ENCODE results near the gene BGLAP.

Gene BGLAP

DNA sequence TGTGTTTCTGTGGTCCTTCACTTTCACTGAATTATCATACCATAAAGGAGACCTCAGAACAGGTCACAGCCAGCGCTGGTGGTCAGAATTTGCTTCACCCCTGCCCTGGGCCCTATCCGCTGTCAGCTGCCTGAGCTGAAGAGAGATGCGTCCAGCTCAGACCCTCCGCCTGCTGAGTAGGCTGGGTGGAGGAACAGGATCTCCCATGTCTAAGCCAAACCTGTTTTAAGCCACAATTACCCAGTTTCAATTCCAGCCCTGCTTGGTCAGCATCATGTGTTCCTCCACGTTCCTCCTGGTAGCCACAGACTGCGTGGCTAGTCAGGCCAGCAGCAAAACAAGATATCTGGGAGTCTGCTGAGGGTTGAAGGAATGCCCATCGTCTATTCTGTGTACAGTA is 13.5 kb upstream of the BGLAP start:
- DNase-seq, result no peak

DNA sequence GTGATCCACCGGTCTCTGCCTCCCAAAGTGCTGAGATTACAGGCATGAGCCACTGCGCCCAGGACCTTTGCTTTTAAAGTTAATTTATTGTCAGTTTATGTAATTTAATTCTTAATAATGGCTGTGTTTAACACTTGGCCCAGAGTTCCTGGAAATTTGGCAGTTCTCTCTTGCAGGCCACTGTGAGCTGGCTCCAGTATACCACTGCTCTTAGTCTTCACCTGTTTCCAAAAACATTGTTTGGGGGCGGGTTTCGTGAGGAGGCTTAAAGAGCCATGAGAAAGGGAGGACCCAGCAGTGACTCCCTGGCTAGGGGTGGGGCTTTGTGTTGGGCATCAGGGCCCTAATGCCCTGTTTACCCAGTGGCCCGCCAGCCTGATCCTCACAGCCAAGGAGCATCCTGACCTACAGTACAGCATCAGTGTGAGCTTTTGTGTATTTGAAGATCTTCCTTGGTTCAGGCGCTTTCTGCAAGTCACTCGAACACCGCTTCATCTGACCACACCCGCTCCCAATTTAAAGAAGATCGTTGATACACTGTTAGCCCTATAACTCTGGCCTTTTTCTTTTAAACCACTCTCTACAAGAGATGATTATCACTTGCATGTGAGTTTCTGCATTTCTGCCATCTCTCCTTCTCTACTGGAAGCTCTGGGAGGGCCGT is 12.0 kb upstream of the BGLAP start:
- no peak for DNase-seq

DNA sequence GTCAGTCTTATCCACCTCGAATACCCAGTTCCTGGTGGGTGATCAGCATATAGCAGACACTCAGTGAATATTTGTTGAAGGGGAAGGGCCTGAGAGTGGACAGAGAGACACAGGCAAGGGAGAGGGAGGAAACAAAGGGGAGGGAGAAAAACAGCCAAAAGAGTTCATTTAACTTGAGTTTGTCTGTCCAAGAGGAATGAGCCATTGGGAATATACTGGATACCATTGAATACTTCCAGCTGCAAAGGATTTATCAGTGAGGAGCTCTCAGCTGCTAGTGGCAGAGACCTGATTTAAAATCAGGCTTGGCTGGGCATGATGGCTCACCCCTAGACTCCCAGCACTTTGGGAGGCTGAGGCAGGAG is 11.5 kb upstream of the BGLAP start:
- no peak for DNase-seq

DNA sequence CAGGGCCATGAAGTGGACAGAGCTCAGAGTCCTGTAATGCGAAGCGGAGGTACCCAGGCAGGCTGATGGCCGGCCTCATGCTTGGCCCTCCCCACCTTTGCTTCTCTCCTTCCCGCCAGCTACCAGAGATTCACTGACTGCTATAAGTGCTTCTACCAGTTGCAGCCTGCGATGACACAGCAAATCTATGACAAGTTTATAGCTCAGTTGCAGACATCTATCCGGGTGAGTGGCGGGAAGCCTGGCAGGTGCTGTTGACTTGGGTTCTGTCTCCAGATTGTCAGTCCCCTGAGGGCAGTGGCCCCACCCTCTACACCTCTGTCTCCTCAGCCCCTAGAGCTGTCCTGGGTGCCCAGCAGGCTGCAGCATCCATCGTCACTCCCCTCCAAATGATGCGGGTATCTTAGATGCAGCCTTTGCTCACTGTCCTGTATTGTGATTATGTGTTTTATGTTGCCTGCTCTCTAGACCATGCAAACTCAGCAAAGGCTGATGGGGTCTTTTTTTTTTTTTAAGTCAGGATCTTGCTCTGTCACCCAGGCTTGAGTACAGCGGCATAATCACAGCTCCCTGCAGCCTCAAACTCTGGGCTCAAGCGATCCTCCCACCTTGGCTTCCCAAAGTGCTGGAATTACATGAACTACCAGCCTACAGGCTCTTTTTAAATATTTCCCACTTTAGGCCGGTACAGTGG is 9.6 kb upstream of the BGLAP start:
- peak; percentile 16 for DNase-seq

DNA sequence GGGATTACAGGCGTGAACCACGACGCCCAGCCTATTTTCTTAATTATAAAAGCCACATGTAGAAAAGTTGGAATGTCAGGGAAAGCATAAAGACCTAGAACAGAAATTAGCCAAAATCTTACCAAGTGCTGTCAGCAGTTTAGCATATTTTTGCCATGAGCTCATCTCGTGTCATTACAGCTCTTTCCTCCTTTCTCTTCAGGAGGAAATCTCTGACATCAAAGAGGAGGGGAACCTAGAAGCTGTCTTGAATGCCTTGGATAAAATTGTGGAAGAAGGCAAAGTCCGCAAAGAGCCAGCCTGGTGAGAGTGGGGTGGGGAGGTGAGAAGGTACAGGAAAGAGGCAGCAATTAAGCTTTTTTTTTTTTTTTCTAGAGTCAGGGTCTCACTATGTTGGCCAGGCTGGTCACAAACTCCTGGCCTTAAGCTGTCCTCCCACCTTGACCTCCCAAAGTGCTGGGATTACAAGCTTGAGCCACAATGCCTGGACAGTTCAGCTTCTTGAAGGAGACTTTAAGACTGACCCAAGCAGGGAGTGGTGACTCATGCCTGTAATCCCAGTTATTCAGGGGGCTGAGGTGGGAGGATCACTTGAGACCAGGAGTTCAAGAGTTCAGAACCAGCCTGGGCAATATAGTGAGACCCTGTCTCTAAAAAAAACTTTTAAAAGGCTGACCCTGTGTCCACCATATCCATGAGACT is 8.4 kb upstream of the BGLAP start:
- no peak for DNase-seq

DNA sequence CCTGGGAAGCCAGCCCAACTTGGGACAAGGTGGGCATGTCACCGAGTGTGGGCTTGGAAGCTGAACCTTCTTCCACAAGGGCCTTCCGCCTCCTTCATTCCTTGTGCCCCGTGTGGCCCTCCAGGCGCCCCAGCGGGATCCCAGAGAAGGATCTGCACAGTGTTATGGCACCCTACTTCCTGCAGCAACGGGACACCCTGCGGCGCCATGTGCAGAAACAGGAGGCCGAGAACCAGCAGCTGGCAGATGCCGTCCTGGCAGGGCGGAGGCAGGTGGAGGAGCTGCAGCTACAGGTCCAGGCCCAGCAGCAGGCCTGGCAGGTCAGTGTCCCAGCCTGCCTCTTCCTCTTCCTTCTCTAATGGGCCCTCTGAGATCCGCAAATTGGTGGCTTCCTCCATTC is 5.8 kb upstream of the BGLAP start:
- DNase-seq, result no peak

DNA sequence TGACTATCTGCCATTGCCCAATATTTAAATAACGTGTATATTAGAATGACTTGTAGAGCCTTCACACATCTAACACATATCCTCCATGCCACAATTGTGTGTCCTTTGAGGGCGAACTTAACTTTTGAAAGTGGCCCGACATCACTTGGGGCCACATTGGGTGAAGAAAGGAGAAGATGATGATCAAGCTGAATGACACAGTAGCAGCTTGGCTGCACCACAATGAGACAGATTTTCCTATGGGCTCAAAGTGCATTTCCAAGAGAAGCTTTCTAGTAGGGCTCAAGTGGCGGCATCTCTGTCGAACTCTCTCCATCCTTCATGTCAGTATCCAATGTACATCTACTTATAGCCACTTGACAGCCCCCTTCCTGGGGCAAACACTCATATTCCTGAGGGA is 3.7 kb upstream of the BGLAP start:
- DNase-seq, result no peak

DNA sequence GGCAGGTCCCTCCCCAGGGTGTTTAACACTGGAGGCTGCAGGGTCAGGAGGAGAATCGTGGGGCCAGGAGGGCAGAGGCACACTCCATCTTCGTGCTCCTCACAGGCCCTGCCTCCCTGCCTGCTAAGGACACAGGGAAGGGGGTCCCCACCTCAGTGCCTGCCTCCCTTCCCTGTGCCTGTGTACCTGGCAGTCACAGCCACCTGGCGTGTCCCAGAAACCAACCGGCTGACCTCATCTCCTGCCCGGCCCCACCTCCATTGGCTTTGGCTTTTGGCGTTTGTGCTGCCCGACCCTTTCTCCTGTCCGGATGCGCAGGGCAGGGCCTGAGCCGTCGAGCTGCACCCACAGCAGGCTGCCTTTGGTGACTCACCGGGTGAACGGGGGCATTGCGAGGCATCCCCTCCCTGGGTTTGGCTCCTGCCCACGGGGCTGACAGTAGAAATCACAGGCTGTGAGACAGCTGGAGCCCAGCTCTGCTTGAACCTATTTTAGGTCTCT is 623 bp upstream of the BGLAP start:
- DNase-seq, result no peak

DNA sequence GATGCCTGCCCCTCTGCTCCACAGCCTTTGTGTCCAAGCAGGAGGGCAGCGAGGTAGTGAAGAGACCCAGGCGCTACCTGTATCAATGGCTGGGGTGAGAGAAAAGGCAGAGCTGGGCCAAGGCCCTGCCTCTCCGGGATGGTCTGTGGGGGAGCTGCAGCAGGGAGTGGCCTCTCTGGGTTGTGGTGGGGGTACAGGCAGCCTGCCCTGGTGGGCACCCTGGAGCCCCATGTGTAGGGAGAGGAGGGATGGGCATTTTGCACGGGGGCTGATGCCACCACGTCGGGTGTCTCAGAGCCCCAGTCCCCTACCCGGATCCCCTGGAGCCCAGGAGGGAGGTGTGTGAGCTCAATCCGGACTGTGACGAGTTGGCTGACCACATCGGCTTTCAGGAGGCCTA is 754 bp downstream of the BGLAP start:
- no peak for DNase-seq

DNA sequence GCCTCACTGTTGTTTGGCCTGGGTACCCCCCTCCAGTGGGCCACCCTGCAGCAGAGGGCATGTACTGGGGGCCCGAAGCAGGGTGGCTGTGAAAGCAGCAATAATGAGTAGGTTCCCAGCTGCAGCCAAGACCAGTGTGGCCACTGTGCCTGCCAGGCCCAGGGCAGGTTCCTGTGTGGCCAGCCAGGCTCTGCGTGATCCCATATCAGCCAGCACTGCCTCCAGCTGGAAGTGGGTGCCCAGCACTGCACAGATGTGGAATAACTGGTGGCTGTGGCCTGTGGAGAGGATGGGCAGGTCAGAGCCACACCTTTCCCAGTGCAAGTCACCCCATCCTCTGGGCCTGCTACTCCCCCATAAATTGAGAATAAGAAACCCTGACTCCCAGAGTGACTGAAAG is 2.1 kb downstream of the BGLAP start:
- DNase-seq, result no peak

DNA sequence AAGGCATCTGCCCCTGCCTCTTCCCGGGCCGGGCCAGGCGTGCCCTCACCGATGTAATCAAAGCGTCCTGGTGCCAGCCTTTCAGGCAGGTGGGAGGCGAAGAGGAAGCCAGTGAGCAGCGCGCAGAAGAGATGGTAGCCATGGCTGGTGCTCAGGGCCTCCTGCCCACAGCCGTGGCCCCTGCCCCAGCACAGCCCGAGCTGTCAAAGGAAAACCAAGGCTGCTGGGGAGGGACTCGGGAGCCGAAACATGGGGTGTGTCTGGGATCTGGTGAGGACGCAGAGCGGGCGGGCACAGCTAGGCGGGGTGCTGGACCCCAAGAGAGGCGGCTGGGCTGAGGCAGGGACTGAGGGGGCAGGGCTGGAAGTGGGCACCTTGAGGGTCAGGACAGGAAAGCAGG is 2.7 kb downstream of the BGLAP start:
- DNase-seq, result no peak

DNA sequence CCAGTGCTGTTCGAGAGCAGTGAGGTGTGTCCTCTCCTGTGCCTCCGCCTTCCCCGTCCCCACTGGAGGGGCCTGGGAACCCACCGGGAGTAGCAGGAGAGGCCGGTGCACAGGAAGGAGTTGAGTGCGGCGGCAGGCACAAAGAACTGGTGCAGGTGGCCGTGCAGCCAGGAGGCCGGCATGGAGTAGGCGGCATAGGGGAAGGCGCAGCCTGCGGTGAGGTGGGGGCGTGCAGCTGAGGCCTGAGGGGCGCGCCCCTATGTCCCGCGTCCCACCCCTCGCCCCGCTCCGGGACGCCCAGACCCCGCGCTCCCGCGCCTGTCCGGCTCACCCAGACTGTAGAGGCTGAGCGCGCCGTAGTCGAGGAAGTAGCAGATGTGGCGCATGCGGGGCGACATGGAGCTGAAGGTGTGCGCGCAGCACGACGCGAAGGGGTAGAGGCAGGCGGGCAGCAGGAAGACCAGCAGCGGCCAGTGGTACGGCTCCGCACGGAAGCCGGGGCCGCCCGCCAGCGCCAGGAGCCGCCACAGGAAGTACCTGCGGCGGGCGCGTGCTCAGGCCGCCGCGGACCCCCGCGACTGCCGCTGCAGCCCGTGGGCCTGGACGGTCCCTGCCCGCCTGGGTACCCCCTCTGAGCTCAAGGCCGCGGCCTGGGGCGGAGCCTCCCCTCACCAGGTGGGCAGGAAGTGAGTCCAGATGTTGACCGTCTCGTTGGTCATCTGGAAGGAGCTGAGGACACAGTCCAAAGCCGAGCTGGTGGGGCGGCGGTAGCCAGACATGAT is 3.7 kb downstream of the BGLAP start:
- DNase-seq, result peak; percentile 26

DNA sequence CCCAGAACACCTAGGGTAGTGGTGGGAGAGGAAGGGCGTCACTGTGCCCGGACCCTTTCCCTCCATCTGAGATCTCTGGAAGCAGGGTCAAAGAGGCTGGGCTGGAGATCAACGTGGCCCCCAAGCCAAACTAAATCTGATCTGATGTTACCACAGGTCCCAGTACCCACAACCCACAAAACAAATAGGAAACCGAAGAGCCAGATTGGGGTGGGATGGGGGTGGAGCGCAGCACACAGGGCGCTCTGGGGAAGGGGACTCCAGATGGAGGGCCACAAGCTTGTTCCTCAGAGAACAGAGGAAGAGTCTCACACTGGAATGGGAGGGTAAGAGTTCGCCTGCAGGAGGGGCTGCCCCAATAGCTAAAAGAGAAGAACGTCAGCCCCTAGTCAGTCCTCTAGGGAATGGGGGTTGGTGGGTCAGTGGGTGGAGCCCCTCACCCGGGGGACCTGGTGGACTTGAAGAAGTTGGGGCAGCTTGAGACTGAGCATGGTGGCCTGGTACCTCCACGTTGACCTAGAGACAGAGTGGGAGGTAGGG is 4.3 kb downstream of the BGLAP start:
- no peak for DNase-seq

DNA sequence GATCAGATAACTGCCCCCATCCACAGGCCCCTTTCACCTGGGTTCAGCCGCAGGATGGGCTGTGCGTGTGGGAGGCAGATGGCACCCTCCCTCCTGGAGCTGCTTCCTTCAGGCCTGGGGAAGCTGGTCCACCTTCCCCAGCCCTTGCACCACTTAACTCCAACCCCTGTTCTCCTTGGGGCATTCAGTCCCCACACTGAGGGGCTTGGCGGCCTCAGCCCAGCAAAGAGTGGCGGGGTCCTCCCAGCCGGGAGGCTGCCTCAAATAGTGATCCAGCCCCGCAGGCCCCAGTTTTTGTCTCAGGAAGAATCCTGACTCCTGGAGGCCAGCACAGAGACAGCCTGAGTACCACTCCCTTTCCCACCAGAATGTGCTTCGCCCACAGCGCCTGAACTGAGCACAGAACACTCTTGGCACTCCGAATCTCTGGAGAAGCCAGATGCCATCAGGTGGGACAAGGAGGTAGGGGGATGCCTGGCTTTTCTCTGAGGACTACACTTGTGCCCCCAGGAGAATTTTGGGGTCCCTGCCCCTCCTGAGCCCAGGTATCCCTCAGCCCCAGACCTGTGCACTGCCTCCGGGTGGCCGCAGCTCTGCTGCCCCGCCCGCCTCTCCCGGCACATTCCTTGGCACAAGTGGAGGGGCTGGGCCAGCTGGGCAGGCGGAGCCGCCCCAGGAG is 4.9 kb downstream of the BGLAP start:
- DNase-seq, result no peak

DNA sequence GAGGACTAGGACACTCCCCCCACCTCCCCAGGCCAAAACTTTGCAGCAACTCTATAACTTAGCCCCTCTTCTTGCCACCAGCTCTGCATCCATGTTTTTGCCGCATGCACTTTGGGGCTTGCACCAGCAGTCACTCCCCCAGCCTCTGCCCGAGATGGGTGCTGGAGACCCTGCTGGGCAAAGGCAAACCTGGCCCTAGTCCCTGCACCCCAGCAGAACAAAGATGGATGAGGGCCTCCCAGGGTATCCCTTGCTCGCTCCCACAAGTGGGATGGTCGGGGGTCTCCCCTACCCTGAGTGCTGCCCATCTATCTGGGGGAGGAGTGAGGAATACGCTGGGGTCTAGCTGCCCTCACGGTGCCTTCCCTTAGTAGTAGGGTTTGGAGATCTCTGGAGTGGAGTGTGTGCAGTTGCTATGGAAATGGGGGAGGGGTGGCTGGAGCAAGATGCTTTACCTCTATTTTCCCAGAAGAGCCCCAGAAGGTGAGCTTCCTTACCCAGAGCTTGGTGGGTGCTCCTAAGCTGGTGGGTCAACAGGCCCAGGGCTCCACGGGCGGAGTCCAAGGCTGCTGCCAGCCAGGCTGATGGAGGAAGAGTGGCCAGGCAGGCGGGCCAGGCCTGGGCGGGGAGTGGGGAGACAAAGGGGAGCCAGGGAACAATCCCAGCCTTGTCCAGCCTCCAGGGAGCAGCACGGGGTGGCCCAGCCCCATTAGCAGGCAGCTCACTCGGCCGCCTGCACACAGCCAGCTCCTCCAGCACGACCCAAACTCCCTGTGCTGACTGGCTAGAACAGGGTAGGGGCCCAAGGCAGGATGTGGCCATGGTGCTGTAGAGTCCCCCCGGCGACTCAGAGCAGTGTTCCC is 5.7 kb downstream of the BGLAP start, which contains the start of gene PAQR6:
Gene PAQR6, minus strand, starts transcription at position 597 of the 863 bp plus-strand sequence. CDS start 1,325 bp downstream, outside the sequence.
- DNase-seq, result peak; percentile 2

DNA sequence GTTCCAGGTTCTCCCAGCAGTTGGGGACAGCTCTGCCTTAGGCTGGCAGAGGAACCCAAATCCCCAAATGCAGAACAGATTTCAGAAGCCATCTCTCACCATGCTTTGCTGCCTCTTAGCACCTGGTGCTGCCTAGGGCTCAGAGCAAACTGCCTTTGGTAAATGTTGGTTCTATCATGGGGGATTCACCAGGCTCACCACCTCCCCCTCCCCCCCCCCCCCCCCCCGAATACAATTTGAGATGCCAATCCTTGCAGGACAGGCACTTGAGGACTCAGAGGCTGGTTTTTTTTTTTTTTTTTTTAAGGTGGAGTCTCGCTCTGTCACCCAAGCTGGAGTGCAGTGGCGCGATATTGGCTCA is 6.3 kb downstream of the BGLAP start:
- no peak for DNase-seq

DNA sequence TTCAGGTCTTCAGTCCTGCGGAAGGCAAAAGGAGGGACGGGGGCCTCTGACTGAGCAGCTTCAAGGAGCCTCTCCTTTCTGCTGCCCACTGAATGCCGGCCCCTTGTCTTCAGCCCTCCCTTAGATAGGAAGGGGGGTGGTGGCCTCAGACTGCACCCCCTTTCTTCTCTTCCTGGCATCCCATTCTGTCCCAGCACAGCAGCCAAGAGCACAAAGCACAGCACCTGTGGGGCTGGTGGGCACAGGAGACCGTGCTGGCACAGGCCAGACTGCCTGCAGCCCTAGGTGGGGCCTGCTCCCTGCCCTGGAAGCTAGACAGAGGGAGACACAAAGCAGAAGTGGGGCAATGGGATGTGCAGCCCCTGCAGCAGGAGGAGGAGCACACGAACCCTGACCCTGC is 7.6 kb downstream of the BGLAP start:
- DNase-seq, result no peak

DNA sequence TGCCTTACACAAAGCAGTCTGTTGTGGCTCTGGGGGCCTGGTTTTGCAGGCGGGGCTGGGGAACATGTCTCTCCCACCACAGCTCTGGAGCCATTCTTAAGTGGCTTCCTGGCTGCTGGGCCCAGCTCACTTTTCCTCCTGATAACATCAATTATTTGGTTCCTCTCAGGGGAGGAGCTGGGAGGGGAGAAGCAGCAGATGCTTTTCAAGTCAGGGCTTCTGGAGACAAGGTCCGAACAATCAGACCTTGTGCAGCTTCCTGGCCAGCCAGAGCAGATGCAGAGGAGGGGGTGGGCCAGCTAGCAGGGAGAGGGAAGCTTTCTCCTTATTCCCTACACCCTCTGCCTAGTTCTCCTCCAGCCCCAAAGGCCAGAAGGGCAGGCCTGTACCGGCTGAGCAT is 9.5 kb downstream of the BGLAP start:
- no peak for DNase-seq

DNA sequence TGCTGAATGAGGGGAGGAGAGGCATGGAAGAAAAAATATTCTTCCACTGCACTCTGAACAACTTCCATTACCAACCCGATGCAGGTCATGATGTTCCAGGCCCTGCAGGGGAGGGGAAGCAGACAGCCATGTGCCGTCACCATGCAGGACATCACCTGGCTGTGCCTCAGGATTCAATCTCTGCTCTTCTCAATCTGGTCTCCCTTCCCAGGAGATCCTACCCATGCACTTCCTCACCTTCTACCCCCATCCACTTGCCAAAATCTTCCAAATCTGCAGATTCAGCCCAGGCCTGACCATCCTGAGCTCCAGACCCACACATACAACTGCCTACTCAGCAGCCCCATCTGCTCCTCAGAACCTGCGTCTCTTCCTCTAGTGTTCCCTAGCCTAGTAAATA is 11.7 kb downstream of the BGLAP start:
- no peak for DNase-seq

DNA sequence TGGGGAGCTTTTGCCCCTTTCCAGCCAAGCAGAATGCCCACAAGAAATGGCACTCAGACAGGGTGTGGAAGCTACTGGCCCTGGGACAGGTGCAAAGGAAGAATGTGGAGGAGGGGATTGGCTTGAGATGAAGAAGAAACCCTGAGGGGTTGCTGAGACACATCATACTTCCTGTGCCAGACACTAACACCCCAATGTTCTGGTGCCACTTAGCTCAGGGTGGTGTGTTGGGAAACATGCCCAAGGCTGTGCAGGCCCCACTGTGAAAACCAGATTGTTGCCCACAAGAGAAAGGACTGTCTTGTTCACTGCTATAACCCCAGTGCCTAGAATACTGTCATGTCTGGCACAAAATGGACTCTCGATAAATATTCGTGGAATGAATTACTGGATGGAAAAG is 15.7 kb downstream of the BGLAP start:
- no peak for DNase-seq

DNA sequence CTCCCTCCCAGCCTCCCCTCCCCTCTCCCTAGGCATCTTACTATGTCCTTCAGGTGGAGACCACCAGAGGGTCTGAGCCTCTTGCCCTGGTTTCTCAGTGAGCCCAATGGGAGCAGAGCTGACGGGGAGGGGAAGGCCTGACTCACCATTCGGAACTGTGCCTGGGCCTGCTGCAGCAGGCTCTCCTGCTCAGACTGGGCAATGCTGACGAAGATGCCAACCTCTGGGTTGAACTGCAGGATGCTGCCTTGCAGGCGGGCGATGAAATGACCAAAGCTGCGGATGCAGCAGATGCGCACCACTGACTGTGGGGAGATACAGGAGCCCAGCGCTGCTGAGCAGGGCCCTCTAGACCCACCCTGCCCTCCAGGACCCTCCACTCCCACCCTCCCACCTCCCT is 16.9 kb downstream of the BGLAP start:
- DNase-seq, result no peak

DNA sequence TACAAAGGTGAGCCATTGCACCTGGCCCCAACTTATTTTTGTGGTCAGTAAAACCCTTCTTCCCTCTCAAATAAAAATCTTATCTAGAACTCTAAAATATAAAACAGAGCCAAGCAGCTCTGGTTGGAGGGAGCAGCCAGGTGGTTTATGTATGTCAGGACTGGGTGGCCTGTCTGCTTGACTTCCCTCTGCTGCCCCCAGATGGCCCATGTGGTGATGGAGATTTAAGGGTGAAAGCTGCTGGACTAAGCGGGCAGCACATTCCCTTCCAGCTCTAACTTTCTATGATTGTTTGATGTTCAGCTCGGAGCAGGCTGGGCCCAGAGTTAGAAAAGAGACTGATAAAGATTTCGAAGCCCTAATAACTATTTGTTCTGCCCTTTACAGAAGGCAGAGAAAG is 17.8 kb downstream of the BGLAP start:
- no peak for DNase-seq
